Heart left ventricle (tissue), 16 donors: ENCODE data around the gene CREG2. TPM values are rescaled to one million over a fixed set of nuclear protein-coding genes. Genes with fewer than 3 reads are reported as not detected.
A peak's percentile ranks its signal among the peaks of the same experiment; 100 is the strongest.

Source experiments
- ATAC-seq, 4 donors: fragments of 200-7000 bp; cut with Tn5 transposase; one replicate each; pipeline ENCODE4 v1.9.1; 2020 to 2022; ENCODE audit warnings: moderate library complexity in 4 of 4, mild to moderate bottlenecking in 3 of 4, moderate number of reproducible peaks in 1 of 4
- DNase-seq, 5 donors: peaks; one replicate each; pipeline ENCODE4 v3.0.0-alpha.2; 2020
- H3K27ac ChIP-seq, 12 donors: fragments of 200-600 bp; sonication (generic) in 4 of 12; one replicate each; pipeline versions ENCODE4 v1.5.0 to v1.8.0; 2016 to 2022; ENCODE audit warnings: mild to moderate bottlenecking in 2 of 12
- H3K27me3 ChIP-seq, 9 donors: fragments of 200-600 bp; sonication (generic) in 2 of 9; one replicate each; pipeline versions ENCODE4 v1.5.1 to v1.8.0; 2016 to 2022; ENCODE audit warnings: mild to moderate bottlenecking in 3 of 9
- H3K36me3 ChIP-seq, 9 donors: fragments of 200-600 bp; sonication (generic) in 2 of 9; one replicate each; pipeline versions ENCODE4 v1.5.0 to v1.8.0; 2018 to 2022; ENCODE audit warnings: mild to moderate bottlenecking in 2 of 9
- H3K4me1 ChIP-seq, 12 donors: fragments of 200-600 bp; sonication (generic) in 4 of 12; one replicate each; pipeline versions ENCODE4 v1.5.0 to v1.8.0; 2016 to 2022; ENCODE audit warnings: mild to moderate bottlenecking in 3 of 12
- H3K4me3 ChIP-seq, 12 donors: fragments of 200-600 bp; sonication (generic) in 4 of 12; one replicate each; pipeline versions ENCODE4 v1.5.0 to v1.8.0; 2017 to 2022; ENCODE audit warnings: mild to moderate bottlenecking in 9 of 12, moderate library complexity in 4 of 12
- H3K9me3 ChIP-seq, 12 donors: fragments of 200-600 bp; sonication (generic) in 4 of 12; one replicate each; pipeline versions ENCODE4 v1.5.0 to v1.8.0; 2016 to 2022; ENCODE audit warnings: mild to moderate bottlenecking in 1 of 12
- POLR2A ChIP-seq, 2 donors: fragments of 450-650 bp; IDR thresholded peaks; one replicate each; pipeline ENCODE4 v1.6.1; 2017; ENCODE audit warnings: antibody characterized with exemption in 2 of 2, mild to moderate bottlenecking in 2 of 2, moderate library complexity in 2 of 2
- WGBS, 4 donors: extraction: QIAGEN DNeasy Blood & Tissue Kit in 2 of 4; methylation state at CpG; one replicate each; pipeline versions ENCODE4 v1.1.5 to v1.1.7; 2013 to 2018; 5-methylcytosine and 5-hydroxymethylcytosine counted together
- intact Hi-C, 10 donors: fragments of 100-400 bp; cut with DNase I; formaldehyde crosslinking; loops; one replicate each; pipeline versions ENCODE4 v1.11.1 to v1.14.2; 2022
- polyA plus RNA-seq, 2 donors: library from polyadenylated mRNA; stranded (reverse); fragments of 200-250 nt; gene quantifications; one replicate each; pipeline ENCODE4 v1.2.3, GENCODE V29; 2013
- total RNA-seq, 9 donors: library from RNA; depleted of rRNA in 2 of 9; stranded (reverse); fragments of >200 nt in 2 of 9; fragmentation: NEBNext Ultra II Directional in 3 of 9; extraction: Animal tissue kit (Norgen Biotek cat#: 25700) in 3 of 9; gene quantifications; one replicate each; pipeline versions ENCODE4 v1.1.0 to v1.2.4, GENCODE V29; 2016 to 2023
- TF ChIP-seq, protein P1 (sequence below), 12 donors: fragments of 200-600 bp; sonication (generic) in 4 of 12; IDR thresholded peaks; one replicate each; pipeline versions ENCODE4 v1.5.0 to v1.8.0; 2018 to 2022; ENCODE audit warnings: antibody characterized with exemption in 12 of 12, mild to moderate bottlenecking in 5 of 12
- donor health status: ischemic (EF 13 %, LVEDD 7.1; RV severe dilation, severe dysfunction).
- donor health status: healthy with polysubstance abuse.
- donor health status: DM: no; HTN: yes; CAD: no.
- donor health status: DM: no; HTN: no; CAD: no.
- donor health status: ischemic (EF 25% LVEDD 6.9; RV normal size, moderate dysfunction).
- donor health status: ischemic (EF 25% LVEDD 5.7; RV mildly dilated, moderate dysfunction).
- donor health status: healthy.
- donor health status: DM: yes; HTN: yes; CAD: no.
- donor health status: ischemic (EF 35%, LVEDD 5.7; RV mildly dilated, moderate dysfunction).
- donor health status: nonischemic (EF 11% LVEDD 7.7; RV severe dilation, severe dysfunction).
- donor health status: DM: yes; HTN: yes; CAD: no.
- donor health status: PGD.
- donor health status: ischemic (EF 29% LVEDD 5.4; RV normal size, mild dysfunction).
- donor health status: nonischemic (EF 23%, LVEDD 6.1; RV moderate dilation, normal function).

CREG2 gene
- total and polyA plus RNA-seq, 11 donors, result 0.18 to 1.1 (median 0.46) TPM; not detected in 7

DNA sequence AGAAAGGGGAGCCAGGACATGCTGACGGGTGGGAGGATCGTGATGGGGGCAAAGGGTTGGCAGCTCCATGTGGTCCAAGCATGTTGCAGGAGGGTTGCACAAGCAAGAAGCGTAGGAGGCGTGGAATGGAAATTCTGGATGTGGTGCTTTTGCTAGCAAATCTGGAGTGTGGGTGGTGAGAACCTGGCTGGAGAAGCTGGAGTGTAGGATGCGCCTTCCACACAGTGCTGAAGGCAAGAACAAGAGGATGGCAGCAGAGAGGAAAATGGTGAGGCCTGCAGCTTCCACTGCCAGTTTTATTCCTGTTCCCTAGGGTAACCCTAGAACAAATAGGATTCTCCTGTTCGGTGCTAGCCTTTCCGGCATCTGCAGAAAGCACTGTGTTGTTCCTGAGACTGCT lies 22.4 kb downstream of the CREG2 start:
- Histone ChIP-seq H3K27me3 (no peaks in the 10 kb centered on the region), H3K9me3 (no peaks in the 10 kb centered on the region), H3K4me3 (no peak overlapping the region), H3K36me3 (no peaks in the 10 kb centered on the region), H3K4me1 (peaks cover 0 to 15% (median 0%) of the 10 kb centered on the region in 12 donors), H3K27ac (no peak overlapping the region)
- intact Hi-C loops, result no loop called here
- DNase-seq (no peak), ATAC-seq (no peak)
- WGBS, 4 donors, result 89 to 95% (median 92%) methylated on average over 7 of the region's 7 CpGs
- no peak for TF ChIP-seq POLR2A (IDR thresholded peaks at IDR 0.05)
- TF ChIP-seq, protein P1, sequence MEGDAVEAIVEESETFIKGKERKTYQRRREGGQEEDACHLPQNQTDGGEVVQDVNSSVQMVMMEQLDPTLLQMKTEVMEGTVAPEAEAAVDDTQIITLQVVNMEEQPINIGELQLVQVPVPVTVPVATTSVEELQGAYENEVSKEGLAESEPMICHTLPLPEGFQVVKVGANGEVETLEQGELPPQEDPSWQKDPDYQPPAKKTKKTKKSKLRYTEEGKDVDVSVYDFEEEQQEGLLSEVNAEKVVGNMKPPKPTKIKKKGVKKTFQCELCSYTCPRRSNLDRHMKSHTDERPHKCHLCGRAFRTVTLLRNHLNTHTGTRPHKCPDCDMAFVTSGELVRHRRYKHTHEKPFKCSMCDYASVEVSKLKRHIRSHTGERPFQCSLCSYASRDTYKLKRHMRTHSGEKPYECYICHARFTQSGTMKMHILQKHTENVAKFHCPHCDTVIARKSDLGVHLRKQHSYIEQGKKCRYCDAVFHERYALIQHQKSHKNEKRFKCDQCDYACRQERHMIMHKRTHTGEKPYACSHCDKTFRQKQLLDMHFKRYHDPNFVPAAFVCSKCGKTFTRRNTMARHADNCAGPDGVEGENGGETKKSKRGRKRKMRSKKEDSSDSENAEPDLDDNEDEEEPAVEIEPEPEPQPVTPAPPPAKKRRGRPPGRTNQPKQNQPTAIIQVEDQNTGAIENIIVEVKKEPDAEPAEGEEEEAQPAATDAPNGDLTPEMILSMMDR (IDR thresholded peaks at IDR 0.05), result no peak

DNA sequence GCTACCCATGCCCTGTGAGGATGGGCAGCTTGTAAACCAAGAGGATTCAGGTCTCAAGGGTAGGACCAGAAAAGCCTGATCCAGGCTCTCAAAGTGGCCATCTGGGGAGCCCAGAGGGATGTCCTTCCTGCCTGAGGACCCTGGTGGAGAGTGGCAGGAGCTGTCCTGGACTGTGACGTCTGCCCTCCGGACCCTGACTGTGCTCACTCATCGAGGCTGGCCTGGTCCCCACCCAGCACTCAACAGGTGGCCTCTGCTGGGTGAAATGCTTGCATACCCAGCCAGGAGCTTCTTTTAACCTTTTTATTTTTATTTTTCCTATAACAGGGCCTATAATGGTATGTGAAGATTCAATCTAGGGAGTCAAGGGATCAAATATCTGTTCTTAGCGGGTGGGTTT lies 24.5 kb downstream of the CREG2 start:
- Histone ChIP-seq H3K4me1 (peaks cover 0 to 15% (median 0%) of the 10 kb centered on the region in 12 donors), H3K4me3 (no peak overlapping the region), H3K27ac (no peak overlapping the region), H3K36me3 (no peaks in the 10 kb centered on the region), H3K27me3 (no peaks in the 10 kb centered on the region), H3K9me3 (no peaks in the 10 kb centered on the region)
- ATAC-seq (no peak), DNase-seq (no peak)
- intact Hi-C loops, result no loop called here
- TF ChIP-seq, protein P1 (IDR thresholded peaks at IDR 0.05), result no peak
- TF ChIP-seq POLR2A (IDR thresholded peaks at IDR 0.05), result no peak
- 71 to 91% (median 85%) methylated on average over 4 of the region's 4 CpGs for WGBS, 4 donors

DNA sequence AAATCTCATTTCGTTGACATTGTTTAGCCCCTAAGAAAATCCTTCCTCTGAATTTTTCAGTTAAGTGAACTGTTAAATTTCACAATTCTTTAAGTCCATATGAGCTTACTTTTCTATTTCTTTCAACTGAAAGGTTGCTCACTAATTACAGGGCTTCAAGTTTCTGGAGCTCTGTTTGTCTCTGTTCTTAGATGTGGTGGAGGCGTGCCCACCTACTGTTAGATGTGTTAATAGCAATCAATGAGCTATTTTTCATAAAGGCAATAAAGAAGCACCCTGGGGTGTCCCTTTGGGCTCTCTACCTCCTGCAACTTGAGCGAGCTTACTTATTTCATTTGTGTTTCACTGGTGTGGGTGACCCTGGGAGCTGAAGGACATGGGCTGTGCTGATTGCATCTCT lies 25.0 kb downstream of the CREG2 start:
- TF ChIP-seq POLR2A (IDR thresholded peaks at IDR 0.05), result no peak
- TF ChIP-seq, protein P1 (IDR thresholded peaks at IDR 0.05), result no peak

DNA sequence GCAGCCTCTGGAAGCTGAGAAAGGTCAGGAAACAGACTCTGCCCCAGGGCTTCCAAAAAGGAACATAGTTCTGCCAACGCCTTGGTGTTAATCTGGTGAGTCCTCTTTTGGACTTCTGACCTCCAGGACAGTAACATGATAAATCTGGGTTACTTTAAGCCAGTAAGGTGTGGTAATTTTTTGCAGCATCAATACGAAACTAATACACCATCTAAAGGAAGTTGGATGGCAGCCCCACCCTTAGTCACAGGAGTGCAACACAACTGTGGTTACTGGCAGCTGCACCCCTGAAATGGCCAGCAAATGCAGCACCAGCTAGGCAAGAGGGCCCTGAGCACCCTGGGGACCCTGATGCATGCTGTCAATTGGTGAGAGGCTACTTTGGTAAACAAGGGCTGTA lies 25.8 kb downstream of the CREG2 start:
- Histone ChIP-seq H3K4me3 (no peak overlapping the region), H3K36me3 (no peaks in the 10 kb centered on the region), H3K27ac (peak overlapping the region in 1 of 12 donors; percentile 49), H3K4me1 (peaks cover 0 to 15% (median 0%) of the 10 kb centered on the region in 12 donors), H3K27me3 (no peaks in the 10 kb centered on the region), H3K9me3 (no peaks in the 10 kb centered on the region)
- ATAC-seq (no peak), DNase-seq (no peak)
- intact Hi-C loops, result no loop called here
- TF ChIP-seq, protein P1 (IDR thresholded peaks at IDR 0.05), result no peak
- TF ChIP-seq POLR2A (IDR thresholded peaks at IDR 0.05), result no peak
- 57 to 75% (median 63%) methylated on average over 2 of the region's 2 CpGs for WGBS, 4 donors

More for the DNA sequence above, 25.0 kb downstream of the CREG2 start:
- peaks cover 0 to 15% (median 0%) of the 10 kb centered on the region in 12 donors for H3K4me1 ChIP-seq
- H3K36me3 ChIP-seq, result no peaks in the 10 kb centered on the region
- no peak for ATAC-seq
- DNase-seq, result no peak
- no peaks in the 10 kb centered on the region for H3K27me3 ChIP-seq
- peak overlapping the region in 1 of 12 donors; percentile 49 for H3K27ac ChIP-seq
- WGBS, 4 donors, result 90 to 92% (median 91%) methylated on average over 3 of the region's 3 CpGs
- H3K9me3 ChIP-seq, result no peaks in the 10 kb centered on the region
- no peak overlapping the region for H3K4me3 ChIP-seq
- intact Hi-C loops, result no loop called here
